PC-3 (cell line): ENCODE measurements around the gene GPRC5C. TPM values are rescaled to one million over a fixed set of nuclear protein-coding genes. Genes with fewer than 3 reads are reported as not detected.

ENCODE experiments used
- ATAC-seq: fragments of 200-7000 bp; cut with Tn5 transposase; 2 replicates; pipeline ENCODE4 v1.9.1; 2020; ENCODE audit warnings: mild to moderate bottlenecking, moderate library complexity
- BruUV-seq: library from RNA; stranded (reverse); fragments of 400-500 nt; replicated peaks from 2 replicates; lab custom pipeline; 2021; lab: Mats Ljungman, UMichigan
- CTCF ChIA-PET: fragments of 300-600 bp; sonication (Branson Sonifier 250); formaldehyde crosslinking; loops from one replicate; lab custom pipeline; 2022; ENCODE audit warnings: antibody characterized with exemption; lab: Charles Lee
- POLR2A ChIA-PET: fragments of 300-600 bp; sonication (Branson Sonifier 250); formaldehyde crosslinking; loops from one replicate; lab custom pipeline; 2022; ENCODE audit warnings: antibody characterized with exemption; ENCODE audit not compliant: unreplicated experiment; lab: Charles Lee
- DNase-seq: peaks from one replicate; pipeline ENCODE4 v3.0.0-alpha.2; 2015
- H2AFZ ChIP-seq: fragments of 300-600 bp; sonication (generic); 2 replicates; pipeline ENCODE4 v1.6.0; 2016; ENCODE audit warnings: antibody characterized with exemption, low read length
- H3F3A ChIP-seq: fragments of 300-600 bp; sonication (generic); one replicate; pipeline ENCODE4 v1.6.0; 2017; ENCODE audit warnings: antibody characterized with exemption, low read length, control low read depth, mild to moderate bottlenecking; ENCODE audit not compliant: unreplicated experiment
- H3K27ac ChIP-seq: fragments of 300-600 bp; sonication (generic); 2 replicates; pipeline ENCODE4 v1.5.1; 2016; ENCODE audit warnings: mild to moderate bottlenecking, low read length
- H3K27me3 ChIP-seq: fragments of 300-600 bp; sonication (generic); 2 replicates; pipeline ENCODE4 v1.6.1; 2016; ENCODE audit warnings: low read length, mixed read lengths
- H3K36me3 ChIP-seq: fragments of 300-600 bp; sonication (generic); 2 replicates; pipeline ENCODE4 v1.6.1; 2016; ENCODE audit warnings: low read depth, mixed run types, low read length, mixed read lengths
- H3K4me1 ChIP-seq: fragments of 300-600 bp; sonication (generic); 2 replicates; pipeline ENCODE4 v1.5.1; 2016; ENCODE audit warnings: low read length; ENCODE audit not compliant: insufficient read depth
- H3K4me2 ChIP-seq: fragments of 300-600 bp; sonication (generic); 2 replicates; pipeline ENCODE4 v1.6.0; 2016; ENCODE audit warnings: low read length
- H3K4me3 ChIP-seq: fragments of 300-600 bp; sonication (generic); 2 replicates; pipeline ENCODE4 v1.5.1; 2016; ENCODE audit warnings: mild to moderate bottlenecking, low read length, mixed read lengths
- H3K79me2 ChIP-seq: fragments of 300-600 bp; sonication (generic); 2 replicates; pipeline ENCODE4 v1.6.1; 2017; ENCODE audit warnings: low read length, mixed read lengths
- H3K9ac ChIP-seq: fragments of 300-600 bp; sonication (generic); 2 replicates; pipeline ENCODE4 v1.6.0; 2016; ENCODE audit warnings: mild to moderate bottlenecking, low read length
- H3K9me2 ChIP-seq: fragments of 300-600 bp; sonication (generic); replicated peaks from 2 replicates; pipeline ENCODE4 v1.6.1; 2016; ENCODE audit warnings: mixed run types, low read length, mixed read lengths
- H3K9me3 ChIP-seq: fragments of 300-600 bp; sonication (generic); 2 replicates; pipeline ENCODE4 v1.6.1; 2016; ENCODE audit warnings: low read length, mixed read lengths
- H4K20me1 ChIP-seq: fragments of 300-600 bp; sonication (generic); 2 replicates; pipeline ENCODE4 v1.6.1; 2016; ENCODE audit warnings: low read length, mixed read lengths
- EZH2 ChIP-seq: fragments of 300-600 bp; sonication (generic); IDR thresholded peaks from one replicate; pipeline ENCODE4 v1.6.1; 2017; ENCODE audit warnings: antibody characterized with exemption, mild to moderate bottlenecking, low read length; ENCODE audit not compliant: unreplicated experiment
- EZH2phosphoT487 ChIP-seq: fragments of 300-600 bp; sonication (generic); IDR thresholded peaks from 2 replicates; pipeline ENCODE4 v1.6.1; 2018; ENCODE audit warnings: mild to moderate bottlenecking, antibody characterized with exemption, low read length, borderline replicate concordance
- intact Hi-C: fragments of 100-400 bp; cut with micrococcal nuclease; formaldehyde crosslinking; loops from 2 replicates; pipeline ENCODE4 v1.9.0; 2023
- total RNA-seq: library from RNA; depleted of rRNA; stranded (reverse); fragments of >200 nt; gene quantifications from 2 replicates; pipeline ENCODE4 v1.2.3, GENCODE V29; 2014
- TF ChIP-seq, protein P1 (sequence below): fragments of 300-600 bp; sonication (generic); conservative IDR thresholded peaks from 2 replicates; pipeline ENCODE4 v1.5.1; 2017; ENCODE audit warnings: antibody characterized with exemption, low read depth, mild to moderate bottlenecking, low read length

GPRC5C gene
- total RNA-seq, 1 experiment from 2014 or later: 209 TPM

- CTCF ChIA-PET: interaction anchor here (0.6 to 4.1 kb wide), 4 partner anchors 73 to 114 kb away, joined by 3 to 47 read pairs (median 10); no protein-coding TSS in a partner anchor
- no peak overlapping the region for H3K27ac ChIP-seq
- intact Hi-C loops: no loop called here
Measured at GRCh38 chr17:74455025-74455545, 23.2 kb downstream of the GPRC5C start.

DNA sequence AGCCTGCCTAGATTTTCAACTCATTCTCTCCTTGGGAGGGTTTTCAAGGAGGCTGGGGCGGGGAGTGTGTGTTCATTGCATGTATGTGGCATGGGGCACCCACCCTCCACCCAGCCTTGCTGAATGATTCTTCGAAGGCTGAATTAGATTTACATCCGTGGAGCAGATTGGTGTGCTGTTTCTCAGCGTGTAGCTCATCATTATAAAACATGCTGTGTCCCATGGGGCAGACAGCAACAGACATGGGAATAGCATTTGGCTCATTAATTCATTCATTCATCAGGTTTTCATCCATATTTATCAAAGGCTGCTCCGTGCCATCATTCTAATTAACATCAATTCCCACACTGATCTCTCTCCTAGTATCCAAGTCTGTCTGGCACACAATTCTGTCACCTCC, 23.9 kb downstream of the GPRC5C start:
- Histone ChIP-seq H3K9ac (no peak overlapping the region), H3K4me3 (no peak overlapping the region), H3K4me2 (no peak overlapping the region), H3K9me3 (no peaks in the 10 kb centered on the region), H3K27me3 (no peaks in the 10 kb centered on the region), H3K36me3 (no peaks in the 10 kb centered on the region), H4K20me1 (no peaks in the 10 kb centered on the region), H3K4me1 (peaks cover 14% of the 10 kb centered on the region), H3K27ac (no peak overlapping the region), H3K9me2 (no peaks in the 10 kb centered on the region), H3F3A (no peaks in the 10 kb centered on the region), H2AFZ (no peak overlapping the region), H3K79me2 (no peaks in the 10 kb centered on the region)
- ATAC-seq (no peak), DNase-seq (no peak)
- TF ChIP-seq EZH2: no peak
- ChIA-PET POLR2A (interaction anchor here (0.6 kb wide), 1 partner anchor 77 kb away, joined by 6 read pairs; no protein-coding TSS in a partner anchor), CTCF (interaction anchor here (0.6 to 4.1 kb wide), 3 partner anchors 74 to 88 kb away, joined by 3 to 47 read pairs (median 17); no protein-coding TSS in a partner anchor)
- BruUV-seq: no TSS peak
- intact Hi-C loops: loop anchor here (2.0 kb wide), 1 partner anchor 47 kb away; no protein-coding TSS in a partner anchor

More at GRCh38 chr17:74455025-74455545, 23.2 kb downstream of the GPRC5C start:
- Histone ChIP-seq H3K9me3 (no peaks in the 10 kb centered on the region), H3K79me2 (no peaks in the 10 kb centered on the region), H3K4me3 (no peak overlapping the region), H3F3A (no peaks in the 10 kb centered on the region), H3K36me3 (no peaks in the 10 kb centered on the region), H3K9me2 (no peaks in the 10 kb centered on the region), H3K4me2 (0 out of 2 replicates have a peak overlapping the region, but pooled peaks have one; percentile 100), H3K9ac (no peak overlapping the region), H2AFZ (no peak overlapping the region), H3K4me1 (peaks cover 14% of the 10 kb centered on the region), H4K20me1 (no peaks in the 10 kb centered on the region), H3K27me3 (no peaks in the 10 kb centered on the region)
- POLR2A ChIA-PET: no interaction called here
- no peak for TF ChIP-seq EZH2
- TF ChIP-seq, protein P1, sequence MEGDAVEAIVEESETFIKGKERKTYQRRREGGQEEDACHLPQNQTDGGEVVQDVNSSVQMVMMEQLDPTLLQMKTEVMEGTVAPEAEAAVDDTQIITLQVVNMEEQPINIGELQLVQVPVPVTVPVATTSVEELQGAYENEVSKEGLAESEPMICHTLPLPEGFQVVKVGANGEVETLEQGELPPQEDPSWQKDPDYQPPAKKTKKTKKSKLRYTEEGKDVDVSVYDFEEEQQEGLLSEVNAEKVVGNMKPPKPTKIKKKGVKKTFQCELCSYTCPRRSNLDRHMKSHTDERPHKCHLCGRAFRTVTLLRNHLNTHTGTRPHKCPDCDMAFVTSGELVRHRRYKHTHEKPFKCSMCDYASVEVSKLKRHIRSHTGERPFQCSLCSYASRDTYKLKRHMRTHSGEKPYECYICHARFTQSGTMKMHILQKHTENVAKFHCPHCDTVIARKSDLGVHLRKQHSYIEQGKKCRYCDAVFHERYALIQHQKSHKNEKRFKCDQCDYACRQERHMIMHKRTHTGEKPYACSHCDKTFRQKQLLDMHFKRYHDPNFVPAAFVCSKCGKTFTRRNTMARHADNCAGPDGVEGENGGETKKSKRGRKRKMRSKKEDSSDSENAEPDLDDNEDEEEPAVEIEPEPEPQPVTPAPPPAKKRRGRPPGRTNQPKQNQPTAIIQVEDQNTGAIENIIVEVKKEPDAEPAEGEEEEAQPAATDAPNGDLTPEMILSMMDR: no peak
- TF ChIP-seq EZH2phosphoT487: no peak
- BruUV-seq: no TSS peak
- DNase-seq (no peak), ATAC-seq (no peak)

DNA sequence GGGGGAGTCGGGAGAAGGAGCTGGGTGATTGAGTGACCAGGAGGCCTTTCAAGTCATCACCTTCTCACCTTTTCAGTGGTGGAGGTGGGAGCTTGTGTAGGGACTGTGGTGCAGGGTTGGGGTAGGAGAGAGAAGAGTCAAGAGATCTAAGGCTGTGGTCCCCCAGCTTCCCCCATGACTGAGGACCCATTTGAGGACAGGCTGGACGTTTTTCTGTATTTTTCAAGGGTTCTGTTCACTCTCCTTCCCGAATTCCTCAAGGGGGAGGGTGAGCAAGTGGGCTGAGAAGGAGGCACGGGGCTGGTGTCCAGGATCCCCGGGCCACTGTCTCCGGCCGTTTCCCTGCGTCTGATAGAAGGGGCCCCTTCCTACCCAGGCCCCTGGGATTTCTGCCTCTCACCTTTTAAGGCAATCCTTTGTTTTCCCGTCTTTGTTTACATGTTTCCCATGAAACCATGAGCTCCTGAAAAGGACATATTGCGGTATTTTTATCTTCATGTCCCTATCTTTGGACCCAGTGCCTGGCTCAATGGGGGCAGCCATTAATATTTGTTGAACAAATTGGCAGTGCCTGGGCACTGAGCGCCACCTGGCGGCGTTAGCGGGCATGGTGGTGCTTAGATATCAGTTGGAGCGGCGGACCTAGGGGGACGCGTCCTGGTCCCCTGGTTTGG, 25.4 kb downstream of the GPRC5C start:
- Histone ChIP-seq H3K79me2 (no peaks in the 10 kb centered on the region), H3K27ac (no peak overlapping the region), H3K9me2 (no peaks in the 10 kb centered on the region), H2AFZ (peak overlapping the region; percentile 71), H4K20me1 (no peaks in the 10 kb centered on the region), H3K4me2 (no peak overlapping the region), H3K36me3 (no peaks in the 10 kb centered on the region), H3K9me3 (no peaks in the 10 kb centered on the region), H3F3A (no peaks in the 10 kb centered on the region), H3K4me3 (no peak overlapping the region), H3K27me3 (no peaks in the 10 kb centered on the region), H3K9ac (no peak overlapping the region), H3K4me1 (peaks cover 14% of the 10 kb centered on the region)
- TF ChIP-seq EZH2 (no peak), EZH2phosphoT487 (no peak)
- TF ChIP-seq, protein P1: peak; percentile 99
- intact Hi-C loops: loop anchor here (1.0 to 2.0 kb wide), 3 partner anchors 36 to 78 kb away; no protein-coding TSS in a partner anchor
- POLR2A ChIA-PET: interaction anchor here (0.8 kb wide), 1 partner anchor 78 kb away, joined by 4 read pairs; no protein-coding TSS in a partner anchor
- peak; percentile 17; the same call in 1 of the 2 replicates for ATAC-seq
- no TSS peak for BruUV-seq
- CTCF ChIA-PET: interaction anchor here (0.5 to 2.4 kb wide), 3 partner anchors 20 to 99 kb away, joined by 3 to 22 read pairs (median 3); no protein-coding TSS in a partner anchor
- peak; percentile 88 for DNase-seq
